ENCODE results near the gene HAGHL. TPM values are rescaled to one million over a fixed set of nuclear protein-coding genes. Genes with fewer than 3 reads are reported as not detected.

The HAGHL gene
- total RNA-seq, 1 experiment from 2014 or later: 6.8 TPM

DNA sequence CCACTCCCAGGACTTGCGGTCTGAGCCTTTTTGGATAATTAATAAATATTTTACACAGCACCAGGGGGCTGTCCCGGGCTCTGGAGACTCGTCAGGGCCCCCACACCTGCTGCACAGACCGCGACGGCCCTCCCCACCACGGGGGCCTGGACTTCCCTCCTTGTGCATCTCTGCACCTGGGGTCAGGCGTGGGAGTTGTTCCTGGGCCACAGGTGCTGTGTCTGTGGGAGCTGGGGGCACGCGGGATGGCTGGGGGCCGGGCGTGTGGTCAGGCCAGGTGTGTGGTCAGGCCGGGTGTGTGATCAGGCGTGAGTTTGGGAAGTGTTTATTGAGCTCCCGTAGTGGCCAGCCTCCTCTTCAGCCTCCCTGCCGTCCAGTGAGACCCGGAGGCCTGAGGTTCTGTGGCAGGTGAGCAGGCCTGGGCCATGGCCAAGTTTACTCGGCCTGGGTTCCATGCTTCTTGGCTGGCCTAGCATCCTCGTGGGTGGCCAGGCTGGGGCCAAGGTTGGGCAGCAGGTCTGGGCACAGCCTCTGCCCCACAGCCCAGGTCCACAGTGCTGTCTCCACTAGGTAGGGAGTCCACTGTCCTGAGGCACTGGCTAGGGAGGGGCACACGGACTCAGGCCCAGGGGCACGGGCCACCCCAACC lies 48.6 kb upstream of the HAGHL start:
- no peaks in the 10 kb centered on the region for H3K4me1 Mint-ChIP-seq (ENCODE audit: low read depth, unreplicated experiment)
- peaks cover 54% of the 10 kb centered on the region for H3K36me3 Mint-ChIP-seq (ENCODE audit: insufficient read depth, unreplicated experiment)
- intact Hi-C loops (cut with micrococcal nuclease; ENCODE audit: unreplicated experiment): no loop called here
- H3K4me3 Mint-ChIP-seq (ENCODE audit: unreplicated experiment): no peak overlapping the region
- Histone ChIP-seq H3K27me3 (replicated peaks; ENCODE audit: control insufficient read depth, insufficient read depth, low read length) (no peaks in the 10 kb centered on the region), H3K36me3 (ENCODE audit: control insufficient read depth, insufficient read depth, low read length) (peaks cover 4% of the 10 kb centered on the region; the same call in 1 of the 2 replicates), H3K9me3 (no peaks in the 10 kb centered on the region), H3K4me1 (peaks cover 29% of the 10 kb centered on the region), H3K4me3 (ENCODE audit: low read depth, low read length) (no peak overlapping the region)
- ChIA-PET POLR2A (interaction anchor here (0.9 kb wide), 1 partner anchor 17 kb away, joined by 5 read pairs; no protein-coding TSS in a partner anchor), CTCF (no interaction called here)
- no TSS peak for BruUV-seq (replicated peaks)
- DNase-seq: no peak
- no peaks in the 10 kb centered on the region for H3K27me3 Mint-ChIP-seq (ENCODE audit: insufficient read depth, unreplicated experiment)
- H3K27ac Mint-ChIP-seq (ENCODE audit: unreplicated experiment): no peak overlapping the region
- H3K9me3 Mint-ChIP-seq (ENCODE audit: unreplicated experiment): no peaks in the 10 kb centered on the region
- TF ChIP-seq CTCF (IDR thresholded peaks at IDR 0.05; ENCODE audit: insufficient read depth in 1 of 2, low read depth in 1 of 2, low read length in 1 of 2, severe bottlenecking in 1 of 2, unreplicated experiment in 1 of 2): no peak

- no peak for TF ChIP-seq CTCF (IDR thresholded peaks at IDR 0.05; ENCODE audit: insufficient read depth in 1 of 2, low read depth in 1 of 2, low read length in 1 of 2, severe bottlenecking in 1 of 2, unreplicated experiment in 1 of 2)
- Histone ChIP-seq H3K4me3 (ENCODE audit: low read depth, low read length) (peak overlapping the region; percentile 67), H3K9me3 (no peaks in the 10 kb centered on the region), H3K36me3 (ENCODE audit: control insufficient read depth, insufficient read depth, low read length) (0 out of 2 replicates have a peak, but pooled peaks cover 4% of the 10 kb centered on the region), H3K4me1 (peaks cover 30% of the 10 kb centered on the region), H3K27me3 (replicated peaks; ENCODE audit: control insufficient read depth, insufficient read depth, low read length) (no peaks in the 10 kb centered on the region)
- DNase-seq: peak; percentile 77 to 78
- BruUV-seq (replicated peaks): no TSS peak
- H3K9me3 Mint-ChIP-seq (ENCODE audit: unreplicated experiment): no peaks in the 10 kb centered on the region
- H3K27ac Mint-ChIP-seq (ENCODE audit: unreplicated experiment): peak overlapping the region; percentile 72
- intact Hi-C loops (cut with micrococcal nuclease; ENCODE audit: unreplicated experiment): no loop called here
- ChIA-PET CTCF (no interaction called here), POLR2A (interaction anchor here (0.9 kb wide), 1 partner anchor 16 kb away, joined by 5 read pairs; no protein-coding TSS in a partner anchor)
- peaks cover 56% of the 10 kb centered on the region for H3K36me3 Mint-ChIP-seq (ENCODE audit: insufficient read depth, unreplicated experiment)
- H3K4me3 Mint-ChIP-seq (ENCODE audit: unreplicated experiment): peak overlapping the region; percentile 79
- H3K27me3 Mint-ChIP-seq (ENCODE audit: insufficient read depth, unreplicated experiment): no peaks in the 10 kb centered on the region
- H3K4me1 Mint-ChIP-seq (ENCODE audit: low read depth, unreplicated experiment): no peaks in the 10 kb centered on the region
Observed at GRCh38 chr16:678858-679813, 47.8 kb upstream of the HAGHL start.
